Osteoblast (primary cell): ENCODE results near the gene PLSCR4. TPM values are rescaled to one million over a fixed set of nuclear protein-coding genes. Genes with fewer than 3 reads are reported as not detected.

Experiments used
- DNase-seq: peaks from one replicate; pipeline ENCODE4 v3.0.0; 2011; ENCODE audit warnings: low spot score, mixed read lengths; ENCODE audit not compliant: insufficient read length; ENCODE audit errors: missing footprints
- H2AFZ ChIP-seq: 2 replicates; pipeline ENCODE4 v1.6.0; 2011; ENCODE audit warnings: mild to moderate bottlenecking, low read length
- H3K27ac ChIP-seq: 2 replicates; pipeline ENCODE4 v1.5.1; 2011; ENCODE audit warnings: mild to moderate bottlenecking, low read depth, low read length, moderate library complexity
- H3K27me3 ChIP-seq: 2 replicates; pipeline ENCODE4 v1.6.0; 2012; ENCODE audit warnings: mild to moderate bottlenecking, control low read depth, inconsistent platforms, low read length, moderate library complexity; ENCODE audit not compliant: insufficient read depth
- H3K36me3 ChIP-seq: 2 replicates; pipeline ENCODE4 v1.5.1; 2011; ENCODE audit warnings: mild to moderate bottlenecking, low read length, control low read depth, moderate library complexity; ENCODE audit not compliant: insufficient read depth
- H3K4me1 ChIP-seq: 2 replicates; pipeline ENCODE4 v1.5.1; 2011; ENCODE audit warnings: mild to moderate bottlenecking, low read length, control low read depth, moderate library complexity; ENCODE audit not compliant: insufficient read depth
- H3K4me2 ChIP-seq: 2 replicates; pipeline ENCODE4 v1.6.0; 2011; ENCODE audit warnings: mild to moderate bottlenecking, low read length; ENCODE audit not compliant: insufficient read depth
- H3K4me3 ChIP-seq: fragments of 200-600 bp; sonication (generic); 3 replicates; pipeline ENCODE4 v1.5.1; 2012; ENCODE audit warnings: mild to moderate bottlenecking, low read length, inconsistent platforms; ENCODE audit not compliant: insufficient read depth
- H3K79me2 ChIP-seq: 2 replicates; pipeline ENCODE4 v1.6.0; 2012; ENCODE audit warnings: mild to moderate bottlenecking, low read length, control low read depth, inconsistent platforms; ENCODE audit not compliant: insufficient read depth
- H3K9me3 ChIP-seq: 2 replicates; pipeline ENCODE4 v1.5.1; 2011; ENCODE audit warnings: low read depth, low read length, control low read depth
- H4K20me1 ChIP-seq: 2 replicates; pipeline ENCODE4 v1.6.0; 2012; ENCODE audit warnings: mild to moderate bottlenecking, low read length, control low read depth; ENCODE audit not compliant: insufficient read depth
- CTCF ChIP-seq: IDR thresholded peaks from 2 replicates; pipeline ENCODE4 v1.5.1; 2011; ENCODE audit warnings: mild to moderate bottlenecking, low read depth, low read length, moderate library complexity; ENCODE audit errors: extremely low read depth
- total RNA-seq: library from RNA; depleted of rRNA; stranded (reverse); fragments of >200 nt; gene quantifications from 2 replicates; pipeline ENCODE4 v1.2.3, GENCODE V29; 2012

PLSCR4 gene
- total RNA-seq, 1 donor, result 54.6 TPM

- Histone ChIP-seq H4K20me1 (no peaks in the 10 kb centered on the region), H3K4me2 (no peak overlapping the region), H3K79me2 (no peaks in the 10 kb centered on the region), H3K27me3 (no peaks in the 10 kb centered on the region), H3K9me3 (no peaks in the 10 kb centered on the region), H3K36me3 (no peaks in the 10 kb centered on the region), H3K27ac (no peak overlapping the region), H2AFZ (peak overlapping the region; percentile 17), H3K4me3 (no peak overlapping the region), H3K4me1 (peaks cover under 1% of the 10 kb centered on the region)
- DNase-seq, result no peak
- TF ChIP-seq CTCF, result no peak
Measured at GRCh38 chr3:146268535-146269219, 17.8 kb upstream of the PLSCR4 start.

GRCh38 chr3:146265720-146266119 lies 14.8 kb upstream of the PLSCR4 start:
- H2AFZ ChIP-seq, result no peak overlapping the region
- no peaks in the 10 kb centered on the region for H3K36me3 ChIP-seq
- H3K27me3 ChIP-seq, result no peaks in the 10 kb centered on the region
- no peak for DNase-seq
- no peaks in the 10 kb centered on the region for H4K20me1 ChIP-seq
- no peak for TF ChIP-seq CTCF
- no peak overlapping the region for H3K4me3 ChIP-seq
- H3K27ac ChIP-seq, result no peak overlapping the region
- no peaks in the 10 kb centered on the region for H3K4me1 ChIP-seq
- no peaks in the 10 kb centered on the region for H3K79me2 ChIP-seq
- no peak overlapping the region for H3K4me2 ChIP-seq
- no peaks in the 10 kb centered on the region for H3K9me3 ChIP-seq

- Histone ChIP-seq H4K20me1 (no peaks in the 10 kb centered on the region), H3K79me2 (no peaks in the 10 kb centered on the region), H3K36me3 (no peaks in the 10 kb centered on the region), H3K4me1 (no peaks in the 10 kb centered on the region), H3K4me3 (no peak overlapping the region), H3K27ac (no peak overlapping the region), H2AFZ (no peak overlapping the region), H3K4me2 (no peak overlapping the region), H3K27me3 (no peaks in the 10 kb centered on the region), H3K9me3 (no peaks in the 10 kb centered on the region)
- TF ChIP-seq CTCF, result no peak
- DNase-seq, result no peak
Measured at GRCh38 chr3:146262371-146263110, 11.6 kb upstream of the PLSCR4 start.

- DNase-seq, result no peak
- H3K4me3 ChIP-seq, result no peak overlapping the region
- H3K4me1 ChIP-seq, result no peaks in the 10 kb centered on the region
- no peak overlapping the region for H3K27ac ChIP-seq
- no peaks in the 10 kb centered on the region for H4K20me1 ChIP-seq
- no peak for TF ChIP-seq CTCF
- H2AFZ ChIP-seq, result no peak overlapping the region
- no peaks in the 10 kb centered on the region for H3K36me3 ChIP-seq
- H3K27me3 ChIP-seq, result no peaks in the 10 kb centered on the region
- H3K79me2 ChIP-seq, result no peaks in the 10 kb centered on the region
- no peak overlapping the region for H3K4me2 ChIP-seq
- H3K9me3 ChIP-seq, result no peaks in the 10 kb centered on the region
Measured at GRCh38 chr3:146259880-146260589, 9.1 kb upstream of the PLSCR4 start.
